Mesenchymal stem cell (in vitro differentiated cells and primary cell): ENCODE results near the gene ERICH6B.

ENCODE experiments used
- DNase-seq: peaks from one replicate; pipeline ENCODE4 v3.0.0-alpha.2; 2013
- H2AFZ ChIP-seq: one replicate; pipeline ENCODE4 v1.6.1; 2013; ENCODE audit warnings: low read depth, mild to moderate bottlenecking, control low read depth, inconsistent platforms, low read length, moderate library complexity
- H2AK5ac ChIP-seq: 2 replicates; pipeline ENCODE4 v1.6.1; 2013; ENCODE audit warnings: low read length, moderate library complexity, mild to moderate bottlenecking, inconsistent platforms; ENCODE audit not compliant: severe bottlenecking
- H2BK120ac ChIP-seq: one replicate; pipeline ENCODE4 v1.6.1; 2013; ENCODE audit warnings: low read depth, mild to moderate bottlenecking, inconsistent platforms, low read length, moderate library complexity
- H2BK12ac ChIP-seq, 2 experiments: one replicate each; pipeline ENCODE4 v1.6.1; 2013; ENCODE audit warnings: inconsistent platforms in 2 of 2, low read length in 2 of 2, mild to moderate bottlenecking in 2 of 2, moderate library complexity in 2 of 2, control low read depth in 1 of 2
- H2BK15ac ChIP-seq: one replicate; pipeline ENCODE4 v1.6.1; 2013; ENCODE audit warnings: mild to moderate bottlenecking, low read depth, inconsistent platforms; ENCODE audit not compliant: poor library complexity, severe bottlenecking
- H2BK5ac ChIP-seq: 2 replicates; pipeline ENCODE4 v1.6.1; 2013; ENCODE audit warnings: low read depth, mild to moderate bottlenecking, low read length, control low read depth, inconsistent platforms; ENCODE audit not compliant: poor library complexity, severe bottlenecking
- H3K14ac ChIP-seq, 2 experiments: one replicate each; pipeline ENCODE4 v1.6.1; 2013; ENCODE audit warnings: inconsistent platforms in 2 of 2, low read length in 2 of 2, control low read depth in 1 of 2, mild to moderate bottlenecking in 1 of 2, moderate library complexity in 1 of 2
- H3K18ac ChIP-seq, 2 experiments: one replicate each; pipeline ENCODE4 v1.6.1; 2013; ENCODE audit warnings: inconsistent platforms in 2 of 2, low read length in 2 of 2, control low read depth in 1 of 2, low read depth in 1 of 2, mild to moderate bottlenecking in 1 of 2
- H3K23ac ChIP-seq, 2 experiments: one replicate each; pipeline ENCODE4 v1.6.1; 2013; ENCODE audit warnings: inconsistent platforms in 2 of 2, low read length in 2 of 2, mild to moderate bottlenecking in 2 of 2, moderate library complexity in 2 of 2, control low read depth in 1 of 2
- H3K27ac ChIP-seq: 2 replicates; pipeline ENCODE4 v1.5.1; 2013; ENCODE audit warnings: mild to moderate bottlenecking, moderate library complexity, low read length, control low read depth, inconsistent platforms; ENCODE audit not compliant: poor library complexity, severe bottlenecking
- H3K27me3 ChIP-seq, 2 experiments: 2 replicates each; pipeline versions ENCODE4 v1.6.1 to v1.7.0; 2013; ENCODE audit warnings: low read length in 2 of 2, mild to moderate bottlenecking in 2 of 2, moderate library complexity in 2 of 2, control low read depth in 1 of 2, inconsistent platforms in 1 of 2; ENCODE audit not compliant: control insufficient read depth in 1 of 2, insufficient read depth in 1 of 2
- H3K36me3 ChIP-seq, 2 experiments: 2 replicates each; pipeline versions ENCODE4 v1.6.1 to v1.7.0; 2013; ENCODE audit warnings: low read length in 2 of 2, control low read depth in 1 of 2, inconsistent platforms in 1 of 2, low read depth in 1 of 2, mild to moderate bottlenecking in 1 of 2; ENCODE audit not compliant: insufficient read depth in 2 of 2, control insufficient read depth in 1 of 2
- H3K4ac ChIP-seq, 2 experiments: one replicate each; pipeline ENCODE4 v1.6.1; 2013; ENCODE audit warnings: inconsistent platforms in 2 of 2, low read length in 2 of 2, mild to moderate bottlenecking in 2 of 2, moderate library complexity in 2 of 2, control low read depth in 1 of 2, low read depth in 1 of 2
- H3K4me1 ChIP-seq: 2 replicates; pipeline ENCODE4 v1.6.1; 2013; ENCODE audit warnings: low read depth, low read length, control low read depth; ENCODE audit not compliant: control insufficient read depth, insufficient read depth
- H3K4me2 ChIP-seq: 2 replicates; pipeline ENCODE4 v1.6.1; 2013; ENCODE audit warnings: low read length, mild to moderate bottlenecking, inconsistent platforms; ENCODE audit not compliant: poor library complexity, severe bottlenecking
- H3K4me3 ChIP-seq, 2 experiments: 2 replicates each; pipeline versions ENCODE4 v1.5.1 to v1.7.0; 2013; ENCODE audit warnings: low read length in 2 of 2, mild to moderate bottlenecking in 2 of 2, control low read depth in 1 of 2, low read depth in 1 of 2; ENCODE audit not compliant: insufficient read depth in 1 of 2
- H3K79me1 ChIP-seq: replicated peaks from 2 replicates; pipeline ENCODE4 v1.6.1; 2013; ENCODE audit warnings: mild to moderate bottlenecking, control low read depth, low read length, inconsistent platforms; ENCODE audit not compliant: poor library complexity, severe bottlenecking
- H3K9ac ChIP-seq: 2 replicates; pipeline ENCODE4 v1.7.0; 2013; ENCODE audit warnings: mild to moderate bottlenecking, low read length, moderate library complexity
- H3K9me3 ChIP-seq: 2 replicates; pipeline ENCODE4 v1.7.0; 2013; ENCODE audit warnings: mild to moderate bottlenecking, low read length; ENCODE audit not compliant: control insufficient read depth
- H4K8ac ChIP-seq: one replicate; pipeline ENCODE4 v1.6.1; 2013; ENCODE audit warnings: inconsistent platforms, mild to moderate bottlenecking, low read length, moderate library complexity
- H4K91ac ChIP-seq: one replicate; pipeline ENCODE4 v1.6.1; 2013; ENCODE audit warnings: mild to moderate bottlenecking, low read length, inconsistent platforms
- WGBS: methylation state at CpG from one replicate; pipeline ENCODE4 v1.1.7; 2013; ENCODE audit warnings: mixed read lengths; 5-methylcytosine and 5-hydroxymethylcytosine counted together

The ERICH6B gene

GRCh38 chr13:45541806-45542205 lies 73.7 kb downstream of the ERICH6B start:
- Histone ChIP-seq H3K23ac (no peak overlapping the region), H3K27ac (no peak overlapping the region), H3K36me3 (peaks cover 7 to 8% of the 10 kb centered on the region in 2 experiments), H2AFZ (no peak overlapping the region), H3K9ac (no peak overlapping the region), H3K9me3 (no peaks in the 10 kb centered on the region), H3K4me2 (no peak overlapping the region), H3K4me1 (no peaks in the 10 kb centered on the region), H2BK12ac (no peak overlapping the region), H2BK15ac (no peak overlapping the region), H3K27me3 (peaks cover 4 to 8% of the 10 kb centered on the region in 2 experiments), H3K18ac (no peak overlapping the region), H3K14ac (no peak overlapping the region), H2BK5ac (no peak overlapping the region), H3K4ac (no peak overlapping the region), H2AK5ac (no peak overlapping the region), H3K4me3 (no peak overlapping the region), H4K8ac (no peak overlapping the region), H3K79me1 (no peaks in the 10 kb centered on the region), H2BK120ac (no peak overlapping the region), H4K91ac (no peak overlapping the region)
- no peak for DNase-seq
- 87% methylated on average over 11 of the region's 11 CpGs for WGBS

GRCh38 chr13:45540864-45541263 lies 74.7 kb downstream of the ERICH6B start:
- no peak overlapping the region for H2AK5ac ChIP-seq
- H2BK15ac ChIP-seq: no peak overlapping the region
- 91% methylated on average over 10 of the region's 10 CpGs for WGBS
- no peak overlapping the region for H2BK120ac ChIP-seq
- H3K4me1 ChIP-seq: no peaks in the 10 kb centered on the region
- no peak overlapping the region for H2BK5ac ChIP-seq
- H3K4ac ChIP-seq: no peak overlapping the region
- H3K27ac ChIP-seq: no peak overlapping the region
- no peak overlapping the region for H2AFZ ChIP-seq
- no peak overlapping the region for H3K9ac ChIP-seq
- no peak for DNase-seq
- H3K23ac ChIP-seq: no peak overlapping the region
- H3K9me3 ChIP-seq: no peaks in the 10 kb centered on the region
- no peak overlapping the region for H3K4me2 ChIP-seq
- no peak overlapping the region for H4K8ac ChIP-seq
- H3K4me3 ChIP-seq: no peak overlapping the region
- no peak overlapping the region for H2BK12ac ChIP-seq
- H3K18ac ChIP-seq: no peak overlapping the region
- H3K27me3 ChIP-seq: no peaks in the 10 kb centered on the region
- H3K36me3 ChIP-seq: peaks cover 8 to 18% of the 10 kb centered on the region in 2 experiments
- H3K14ac ChIP-seq: no peak overlapping the region
- H4K91ac ChIP-seq: no peak overlapping the region
- H3K79me1 ChIP-seq: no peaks in the 10 kb centered on the region

GRCh38 chr13:45540195-45540594 lies 75.3 kb downstream of the ERICH6B start:
- Histone ChIP-seq H2AK5ac (no peak overlapping the region), H3K14ac (no peak overlapping the region), H2BK12ac (no peak overlapping the region), H3K27ac (no peak overlapping the region), H3K23ac (no peak overlapping the region), H2BK120ac (no peak overlapping the region), H3K4me3 (no peak overlapping the region), H3K4me2 (no peak overlapping the region), H4K91ac (no peak overlapping the region), H3K4ac (no peak overlapping the region), H3K27me3 (no peaks in the 10 kb centered on the region), H3K18ac (no peak overlapping the region), H3K9me3 (no peaks in the 10 kb centered on the region), H3K36me3 (peaks cover 13 to 24% of the 10 kb centered on the region in 2 experiments), H3K9ac (no peak overlapping the region), H3K79me1 (no peaks in the 10 kb centered on the region), H2AFZ (no peak overlapping the region), H3K4me1 (no peaks in the 10 kb centered on the region), H4K8ac (no peak overlapping the region), H2BK5ac (no peak overlapping the region), H2BK15ac (no peak overlapping the region)
- 96% methylated on average over 6 of the region's 6 CpGs for WGBS
- DNase-seq: no peak

GRCh38 chr13:45538382-45538781 lies 77.2 kb downstream of the ERICH6B start:
- no peaks in the 10 kb centered on the region for H3K4me1 ChIP-seq
- H3K4me2 ChIP-seq: no peak overlapping the region
- no peak overlapping the region for H2AFZ ChIP-seq
- H2BK5ac ChIP-seq: no peak overlapping the region
- no peak for DNase-seq
- H2BK12ac ChIP-seq: no peak overlapping the region
- no peaks in the 10 kb centered on the region for H3K9me3 ChIP-seq
- no peak overlapping the region for H4K91ac ChIP-seq
- 95% methylated on average over 2 of the region's 2 CpGs for WGBS
- H3K79me1 ChIP-seq: peaks cover 3% of the 10 kb centered on the region
- no peak overlapping the region for H3K9ac ChIP-seq
- H3K23ac ChIP-seq: no peak overlapping the region
- no peak overlapping the region for H2BK120ac ChIP-seq
- H3K14ac ChIP-seq: no peak overlapping the region
- H3K18ac ChIP-seq: no peak overlapping the region
- no peak overlapping the region for H3K27ac ChIP-seq
- no peak overlapping the region for H3K4me3 ChIP-seq
- H2BK15ac ChIP-seq: no peak overlapping the region
- no peaks in the 10 kb centered on the region for H3K27me3 ChIP-seq
- no peak overlapping the region for H3K4ac ChIP-seq
- peaks cover 24 to 43% of the 10 kb centered on the region in 2 experiments for H3K36me3 ChIP-seq
- no peak overlapping the region for H2AK5ac ChIP-seq
- H4K8ac ChIP-seq: no peak overlapping the region
